Liver (tissue), 9 donors: Measurements from ENCODE around the gene PCBD1. TPM values are rescaled to one million over a fixed set of nuclear protein-coding genes. Genes with fewer than 3 reads are reported as not detected.

Experiments
- DNase-seq: peaks from one replicate; pipeline ENCODE4 v3.0.0-alpha.2; 2017; ENCODE audit warnings: low spot score
- H3K27ac ChIP-seq, 2 donors: one replicate each; pipeline ENCODE4 v1.7.0; 2013; ENCODE audit warnings: inconsistent platforms in 2 of 2, low read length in 2 of 2, control low read depth in 1 of 2, low read depth in 1 of 2, mild to moderate bottlenecking in 1 of 2
- H3K27me3 ChIP-seq, 4 donors: one replicate each; pipeline versions ENCODE4 v1.6.1 to v1.7.0; 2013; ENCODE audit warnings: low read length in 3 of 4, inconsistent platforms in 1 of 4, mild to moderate bottlenecking in 1 of 4, moderate library complexity in 1 of 4; ENCODE audit not compliant: control insufficient read depth in 4 of 4, insufficient read depth in 4 of 4
- H3K36me3 ChIP-seq, 4 donors: one replicate each; pipeline versions ENCODE4 v1.6.1 to v1.7.0; 2013; ENCODE audit warnings: low read length in 3 of 4, mild to moderate bottlenecking in 3 of 4, low read depth in 1 of 4, moderate library complexity in 1 of 4; ENCODE audit not compliant: control insufficient read depth in 4 of 4, insufficient read depth in 3 of 4
- H3K4me1 ChIP-seq, 4 donors: one replicate each; pipeline versions ENCODE4 v1.6.1 to v1.7.0; 2013; ENCODE audit warnings: low read length in 3 of 4, mild to moderate bottlenecking in 3 of 4, moderate library complexity in 1 of 4; ENCODE audit not compliant: control insufficient read depth in 4 of 4, insufficient read depth in 4 of 4
- H3K4me3 ChIP-seq, 3 donors: one replicate each; pipeline versions ENCODE4 v1.6.1 to v1.7.0; 2013; ENCODE audit warnings: low read length in 3 of 3, control low read depth in 1 of 3, low read depth in 1 of 3, mild to moderate bottlenecking in 1 of 3
- H3K9ac ChIP-seq, 2 donors: one replicate each; pipeline ENCODE4 v1.7.0; 2013; ENCODE audit warnings: low read length in 2 of 2, mild to moderate bottlenecking in 2 of 2, moderate library complexity in 2 of 2, control low read depth in 1 of 2, low read depth in 1 of 2
- H3K9me3 ChIP-seq, 4 donors: one replicate each; pipeline versions ENCODE4 v1.6.1 to v1.7.0; 2013; ENCODE audit warnings: low read length in 3 of 4; ENCODE audit not compliant: control insufficient read depth in 4 of 4
- ATF3 ChIP-seq: IDR thresholded peaks from 2 replicates; pipeline ENCODE4 v1.6.1; 2016; ENCODE audit warnings: antibody characterized with exemption
- CTCF ChIP-seq: fragments of 150-350 bp; IDR thresholded peaks from 2 replicates; pipeline ENCODE4 v1.5.1; 2017; ENCODE audit warnings: improper control_type of control experiment, low read depth, low read length; ENCODE audit not compliant: missing input control
- EGR1 ChIP-seq, 2 donors: IDR thresholded peaks; 2 replicates each; pipeline ENCODE4 v1.6.1; 2016 to 2018; ENCODE audit warnings: antibody characterized with exemption in 2 of 2, low read depth in 2 of 2
- FOXA1 ChIP-seq: IDR thresholded peaks from 2 replicates; pipeline ENCODE4 v1.6.1; 2016; ENCODE audit warnings: antibody characterized with exemption
- FOXA2 ChIP-seq: IDR thresholded peaks from 2 replicates; pipeline ENCODE4 v1.6.1; 2016; ENCODE audit warnings: antibody characterized with exemption
- GABPA ChIP-seq, 2 donors: IDR thresholded peaks in 1 of 2; conservative IDR thresholded peaks in 1 of 2; 2 replicates each; pipeline ENCODE4 v1.6.1; 2016; ENCODE audit warnings: antibody characterized with exemption in 2 of 2, mild to moderate bottlenecking in 1 of 2, moderate library complexity in 1 of 2
- HNF4A ChIP-seq, 2 donors: conservative IDR thresholded peaks; 2 replicates each; pipeline ENCODE4 v1.6.1; 2016; ENCODE audit warnings: antibody characterized with exemption in 2 of 2, mild to moderate bottlenecking in 2 of 2
- HNF4G ChIP-seq: IDR thresholded peaks from 2 replicates; pipeline ENCODE4 v1.6.1; 2016; ENCODE audit warnings: antibody characterized with exemption
- JUND ChIP-seq, 2 donors: IDR thresholded peaks; 2 replicates each; pipeline ENCODE4 v1.6.1; 2016; ENCODE audit warnings: antibody characterized with exemption in 2 of 2
- NR2F2 ChIP-seq: IDR thresholded peaks from 2 replicates; pipeline ENCODE4 v1.6.1; 2016; ENCODE audit warnings: antibody characterized with exemption
- RAD21 ChIP-seq, 2 donors: IDR thresholded peaks; 2 replicates each; pipeline ENCODE4 v1.6.1; 2016; ENCODE audit warnings: antibody characterized with exemption in 2 of 2, mild to moderate bottlenecking in 2 of 2
- RXRA ChIP-seq, 2 donors: IDR thresholded peaks; 2 replicates each; pipeline ENCODE4 v1.6.1; 2017 to 2018; ENCODE audit warnings: antibody characterized with exemption in 2 of 2, mild to moderate bottlenecking in 1 of 2
- SP1 ChIP-seq: IDR thresholded peaks from 2 replicates; pipeline ENCODE4 v1.6.1; 2018; ENCODE audit warnings: antibody characterized with exemption, mild to moderate bottlenecking
- TAF1 ChIP-seq: conservative IDR thresholded peaks from 2 replicates; pipeline ENCODE4 v1.6.1; 2016; ENCODE audit warnings: antibody characterized with exemption, mild to moderate bottlenecking
- YY1 ChIP-seq: IDR thresholded peaks from 2 replicates; pipeline ENCODE4 v1.6.1; 2016; ENCODE audit warnings: antibody characterized with exemption, mild to moderate bottlenecking
- WGBS: extraction: QIAGEN DNeasy Blood & Tissue Kit; methylation state at CpG from one replicate; pipeline ENCODE4 v1.1.7; 2013; 5-methylcytosine and 5-hydroxymethylcytosine counted together
- polyA plus RNA-seq, 2 donors: library from polyadenylated mRNA; stranded (reverse) in 1 of 2; unstranded in 1 of 2; fragments of 200-250 nt in 1 of 2; fragments of >200 nt in 1 of 2; fragmentation: Nextera tagmentation in 1 of 2; extraction: Ambion mirVana in 1 of 2; gene quantifications; one replicate each; pipeline versions ENCODE4 v1.2.1 to v1.2.3, GENCODE V29; 2013 to 2015
- total RNA-seq, 2 donors: library from RNA; depleted of rRNA; stranded (reverse); fragments of >200 nt; gene quantifications; one replicate each; pipeline ENCODE4 v1.2.3, GENCODE V29; 2014
- TF ChIP-seq, protein P1 (sequence below): IDR thresholded peaks from 2 replicates; pipeline ENCODE4 v1.6.1; 2016; ENCODE audit warnings: antibody characterized with exemption
- TF ChIP-seq, protein P2 (sequence below): IDR thresholded peaks from 2 replicates; pipeline ENCODE4 v1.6.1; 2016; ENCODE audit warnings: antibody characterized with exemption, mild to moderate bottlenecking
- donor health status: healthy.
- donor health status: healthy.
- donor health status: healthy.
- donor health status: healthy.
- donor health status: healthy.

The PCBD1 gene
- total and polyA plus RNA-seq, 4 donors: 72.0 to 458 (median 171) TPM

DNA sequence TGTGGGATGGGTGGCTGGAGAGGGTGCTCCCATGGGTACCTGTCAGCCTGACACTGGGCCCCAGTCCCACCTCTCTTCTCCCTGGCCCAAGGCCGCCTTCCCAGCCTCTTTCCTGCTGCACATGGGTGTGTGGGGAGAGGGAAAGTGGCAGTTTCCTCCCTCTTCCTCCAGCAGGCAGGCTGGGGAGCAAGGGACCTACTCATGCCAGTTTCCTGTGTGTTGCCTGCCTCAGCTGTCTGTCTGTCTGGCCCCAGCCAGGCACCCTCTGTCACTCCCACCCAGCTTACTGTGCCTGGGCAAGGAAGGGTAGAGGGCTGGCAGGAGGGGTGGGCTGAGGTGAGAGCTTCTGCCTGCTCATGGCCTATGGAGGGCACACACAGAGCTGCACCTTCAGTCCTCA, 46.3 kb upstream of the PCBD1 start:
- Histone ChIP-seq H3K4me3 (no peak overlapping the region), H3K9me3 (no peaks in the 10 kb centered on the region), H3K36me3 (no peaks in the 10 kb centered on the region), H3K9ac (no peak overlapping the region), H3K27ac (no peak overlapping the region), H3K4me1 (no peaks in the 10 kb centered on the region), H3K27me3 (peaks cover 0 to 3% (median 0%) of the 10 kb centered on the region in 4 donors)
- WGBS: 90% methylated on average over 1 of the region's 1 CpG
- no peak for DNase-seq
- no peak for TF ChIP-seq YY1
- TF ChIP-seq FOXA2: no peak
- TF ChIP-seq TAF1: no peak
- no peak for TF ChIP-seq JUND (IDR thresholded peaks at IDR 0.05)
- TF ChIP-seq RXRA (IDR thresholded peaks at IDR 0.05): no peak
- TF ChIP-seq, protein P1, sequence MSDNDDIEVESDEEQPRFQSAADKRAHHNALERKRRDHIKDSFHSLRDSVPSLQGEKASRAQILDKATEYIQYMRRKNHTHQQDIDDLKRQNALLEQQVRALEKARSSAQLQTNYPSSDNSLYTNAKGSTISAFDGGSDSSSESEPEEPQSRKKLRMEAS: no peak
- TF ChIP-seq EGR1 (IDR thresholded peaks at IDR 0.05; ENCODE audit: low read depth in 2 of 2): no peak
- TF ChIP-seq GABPA (IDR thresholded peaks at IDR 0.05 in 1 of 2, conservative IDR thresholded peaks at IDR 0.05 in 1 of 2): no peak
- TF ChIP-seq SP1: no peak
- no peak for TF ChIP-seq HNF4G
- TF ChIP-seq, protein P2, sequence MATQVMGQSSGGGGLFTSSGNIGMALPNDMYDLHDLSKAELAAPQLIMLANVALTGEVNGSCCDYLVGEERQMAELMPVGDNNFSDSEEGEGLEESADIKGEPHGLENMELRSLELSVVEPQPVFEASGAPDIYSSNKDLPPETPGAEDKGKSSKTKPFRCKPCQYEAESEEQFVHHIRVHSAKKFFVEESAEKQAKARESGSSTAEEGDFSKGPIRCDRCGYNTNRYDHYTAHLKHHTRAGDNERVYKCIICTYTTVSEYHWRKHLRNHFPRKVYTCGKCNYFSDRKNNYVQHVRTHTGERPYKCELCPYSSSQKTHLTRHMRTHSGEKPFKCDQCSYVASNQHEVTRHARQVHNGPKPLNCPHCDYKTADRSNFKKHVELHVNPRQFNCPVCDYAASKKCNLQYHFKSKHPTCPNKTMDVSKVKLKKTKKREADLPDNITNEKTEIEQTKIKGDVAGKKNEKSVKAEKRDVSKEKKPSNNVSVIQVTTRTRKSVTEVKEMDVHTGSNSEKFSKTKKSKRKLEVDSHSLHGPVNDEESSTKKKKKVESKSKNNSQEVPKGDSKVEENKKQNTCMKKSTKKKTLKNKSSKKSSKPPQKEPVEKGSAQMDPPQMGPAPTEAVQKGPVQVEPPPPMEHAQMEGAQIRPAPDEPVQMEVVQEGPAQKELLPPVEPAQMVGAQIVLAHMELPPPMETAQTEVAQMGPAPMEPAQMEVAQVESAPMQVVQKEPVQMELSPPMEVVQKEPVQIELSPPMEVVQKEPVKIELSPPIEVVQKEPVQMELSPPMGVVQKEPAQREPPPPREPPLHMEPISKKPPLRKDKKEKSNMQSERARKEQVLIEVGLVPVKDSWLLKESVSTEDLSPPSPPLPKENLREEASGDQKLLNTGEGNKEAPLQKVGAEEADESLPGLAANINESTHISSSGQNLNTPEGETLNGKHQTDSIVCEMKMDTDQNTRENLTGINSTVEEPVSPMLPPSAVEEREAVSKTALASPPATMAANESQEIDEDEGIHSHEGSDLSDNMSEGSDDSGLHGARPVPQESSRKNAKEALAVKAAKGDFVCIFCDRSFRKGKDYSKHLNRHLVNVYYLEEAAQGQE: no peak
- TF ChIP-seq ATF3: no peak
- TF ChIP-seq RAD21 (IDR thresholded peaks at IDR 0.05): no peak
- TF ChIP-seq CTCF: no peak

GRCh38 chr10:70932392-70933196, 44.2 kb upstream of the PCBD1 start:
- Histone ChIP-seq H3K9me3 (no peaks in the 10 kb centered on the region), H3K36me3 (no peaks in the 10 kb centered on the region), H3K27ac (no peak overlapping the region), H3K9ac (no peak overlapping the region), H3K4me3 (no peak overlapping the region), H3K27me3 (peaks cover 0 to 3% (median 0%) of the 10 kb centered on the region in 4 donors), H3K4me1 (no peaks in the 10 kb centered on the region)
- no peak for DNase-seq
- WGBS: 84% methylated on average over 9 of the region's 9 CpGs
- no peak for TF ChIP-seq FOXA2
- no peak for TF ChIP-seq HNF4A (conservative IDR thresholded peaks at IDR 0.05)
- TF ChIP-seq, protein P1: no peak
- TF ChIP-seq GABPA (IDR thresholded peaks at IDR 0.05 in 1 of 2, conservative IDR thresholded peaks at IDR 0.05 in 1 of 2): no peak
- TF ChIP-seq YY1: no peak
- TF ChIP-seq FOXA1: no peak
- TF ChIP-seq RAD21 (IDR thresholded peaks at IDR 0.05): no peak
- TF ChIP-seq, protein P2: no peak
- no peak for TF ChIP-seq HNF4G
- no peak for TF ChIP-seq RXRA (IDR thresholded peaks at IDR 0.05)
- TF ChIP-seq CTCF: no peak
- no peak for TF ChIP-seq TAF1
- no peak for TF ChIP-seq SP1
- TF ChIP-seq EGR1 (IDR thresholded peaks at IDR 0.05; ENCODE audit: low read depth in 2 of 2): no peak
- TF ChIP-seq JUND (IDR thresholded peaks at IDR 0.05): no peak
- no peak for TF ChIP-seq ATF3
- no peak for TF ChIP-seq NR2F2
